Panc1 (cell line): Measurements from ENCODE around the gene DENND6B.

ENCODE experiments used
- REST ChIP-seq, 2 experiments: IDR thresholded peaks; 2 replicates each; pipeline ENCODE4 v1.6.1; 2011 to 2012; ENCODE audit warnings: low read depth in 2 of 2, control low read depth in 1 of 2, low read length in 1 of 2, mild to moderate bottlenecking in 1 of 2, moderate library complexity in 1 of 2; ENCODE audit not compliant: insufficient read depth in 1 of 2
- TF ChIP-seq, protein P1 (sequence below): fragments of 450-650 bp; IDR thresholded peaks from 2 replicates; pipeline ENCODE4 v1.5.1; 2017; ENCODE audit warnings: mild to moderate bottlenecking

GRCh38 chr22:50303848-50304527 is 22.8 kb downstream of the DENND6B start:
- TF ChIP-seq REST (IDR thresholded peaks at IDR 0.05; ENCODE audit: insufficient read depth in 1 of 2, low read depth in 2 of 2, low read length in 1 of 2), result no peak
- TF ChIP-seq, protein P1, sequence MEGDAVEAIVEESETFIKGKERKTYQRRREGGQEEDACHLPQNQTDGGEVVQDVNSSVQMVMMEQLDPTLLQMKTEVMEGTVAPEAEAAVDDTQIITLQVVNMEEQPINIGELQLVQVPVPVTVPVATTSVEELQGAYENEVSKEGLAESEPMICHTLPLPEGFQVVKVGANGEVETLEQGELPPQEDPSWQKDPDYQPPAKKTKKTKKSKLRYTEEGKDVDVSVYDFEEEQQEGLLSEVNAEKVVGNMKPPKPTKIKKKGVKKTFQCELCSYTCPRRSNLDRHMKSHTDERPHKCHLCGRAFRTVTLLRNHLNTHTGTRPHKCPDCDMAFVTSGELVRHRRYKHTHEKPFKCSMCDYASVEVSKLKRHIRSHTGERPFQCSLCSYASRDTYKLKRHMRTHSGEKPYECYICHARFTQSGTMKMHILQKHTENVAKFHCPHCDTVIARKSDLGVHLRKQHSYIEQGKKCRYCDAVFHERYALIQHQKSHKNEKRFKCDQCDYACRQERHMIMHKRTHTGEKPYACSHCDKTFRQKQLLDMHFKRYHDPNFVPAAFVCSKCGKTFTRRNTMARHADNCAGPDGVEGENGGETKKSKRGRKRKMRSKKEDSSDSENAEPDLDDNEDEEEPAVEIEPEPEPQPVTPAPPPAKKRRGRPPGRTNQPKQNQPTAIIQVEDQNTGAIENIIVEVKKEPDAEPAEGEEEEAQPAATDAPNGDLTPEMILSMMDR, result no peak
